GM18951 (cell line): ENCODE measurements around the gene WSB1.
A peak's percentile ranks its signal among the peaks of the same experiment; 100 is the strongest.

ENCODE experiments used
- POLR2A ChIP-seq: IDR thresholded peaks from 4 replicates; pipeline ENCODE4 v1.6.1; 2011; ENCODE audit warnings: mild to moderate bottlenecking; ENCODE audit not compliant: insufficient read length, insufficient read depth; ENCODE audit errors: extremely low read depth
- in situ Hi-C: fragments of 300-500 bp; cut with MboI; formaldehyde crosslinking; loops from one replicate; pipeline ENCODE4 v1.12.0; 2022; ENCODE audit warnings: low sequenced_read_pairs, mixed read lengths, inconsistent platforms; ENCODE audit not compliant: unreplicated experiment

WSB1 gene

GRCh38 chr17:27343294-27343693, 49.4 kb downstream of the WSB1 start:
- TF ChIP-seq POLR2A = no peak
- in situ Hi-C loops = no loop called here

GRCh38 chr17:27343977-27344607, 50.2 kb downstream of the WSB1 start:
- in situ Hi-C loops = no loop called here
- no peak for TF ChIP-seq POLR2A

- in situ Hi-C loops = no loop called here
- no peak for TF ChIP-seq POLR2A
These were observed 51.4 kb downstream of the WSB1 start for GRCh38 chr17:27345141-27345904.

- in situ Hi-C loops = no loop called here
These were observed 52.5 kb downstream of the WSB1 start for GRCh38 chr17:27346228-27346899.

GRCh38 chr17:27348196-27348595, 54.3 kb downstream of the WSB1 start:
- TF ChIP-seq POLR2A = no peak
- in situ Hi-C loops = no loop called here

More at GRCh38 chr17:27346228-27346899, 52.5 kb downstream of the WSB1 start:
- no peak for TF ChIP-seq POLR2A

GRCh38 chr17:27349540-27350021, 55.7 kb downstream of the WSB1 start:
- in situ Hi-C loops = no loop called here
- TF ChIP-seq POLR2A = no peak

GRCh38 chr17:27351759-27352158, 57.8 kb downstream of the WSB1 start:
- no peak for TF ChIP-seq POLR2A
- in situ Hi-C loops = no loop called here

- in situ Hi-C loops = no loop called here
- TF ChIP-seq POLR2A = no peak
These were observed 58.6 kb downstream of the WSB1 start for GRCh38 chr17:27352448-27353032.

- in situ Hi-C loops = no loop called here
- TF ChIP-seq POLR2A = no peak
These were observed 59.1 kb downstream of the WSB1 start for GRCh38 chr17:27353033-27353460.

- peak; percentile 72 for TF ChIP-seq POLR2A
- in situ Hi-C loops = no loop called here
These were observed 59.6 kb downstream of the WSB1 start for GRCh38 chr17:27353461-27354050.

- TF ChIP-seq POLR2A = no peak
- in situ Hi-C loops = no loop called here
These were observed 60.2 kb downstream of the WSB1 start for GRCh38 chr17:27354051-27354490.

GRCh38 chr17:27354491-27355081, 60.7 kb downstream of the WSB1 start:
- no peak for TF ChIP-seq POLR2A
- in situ Hi-C loops = no loop called here
